HG03558 (cell line): Measurements from ENCODE around the gene SNRNP27.
"Not testable (repeated sequence)": the region's sequence is repeated elsewhere in the genome, so short reads cannot be mapped to it uniquely, and the experiment has no call there.

Experiments used
- ATAC-seq: cut with Tn5 transposase; IDR thresholded peaks from one replicate; pipeline ENCODE4 v1.9.1; 2021; ENCODE audit warnings: moderate number of reproducible peaks; ENCODE audit not compliant: unreplicated experiment; ENCODE audit errors: extremely low read depth

The SNRNP27 gene

DNA sequence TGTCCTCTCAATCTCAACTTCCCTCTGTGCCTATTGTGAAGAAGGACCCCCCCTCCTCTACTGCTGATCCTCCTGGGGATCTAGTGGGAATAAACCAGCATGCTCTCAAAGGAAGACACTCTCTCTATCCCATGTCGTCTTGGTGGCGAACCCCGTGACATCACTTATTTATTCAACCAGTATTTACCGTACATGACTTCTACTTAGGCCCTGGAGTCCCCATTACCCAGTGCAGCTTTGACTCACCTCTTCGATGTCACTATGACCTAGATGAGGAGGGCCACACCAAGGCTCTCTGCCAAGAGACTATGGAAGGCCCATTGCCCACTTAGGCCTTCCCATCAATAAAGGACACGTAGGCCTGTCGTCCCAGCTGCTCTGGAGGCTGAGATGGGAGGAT is 51.0 kb downstream of the SNRNP27 start:
- ATAC-seq = no peak

DNA sequence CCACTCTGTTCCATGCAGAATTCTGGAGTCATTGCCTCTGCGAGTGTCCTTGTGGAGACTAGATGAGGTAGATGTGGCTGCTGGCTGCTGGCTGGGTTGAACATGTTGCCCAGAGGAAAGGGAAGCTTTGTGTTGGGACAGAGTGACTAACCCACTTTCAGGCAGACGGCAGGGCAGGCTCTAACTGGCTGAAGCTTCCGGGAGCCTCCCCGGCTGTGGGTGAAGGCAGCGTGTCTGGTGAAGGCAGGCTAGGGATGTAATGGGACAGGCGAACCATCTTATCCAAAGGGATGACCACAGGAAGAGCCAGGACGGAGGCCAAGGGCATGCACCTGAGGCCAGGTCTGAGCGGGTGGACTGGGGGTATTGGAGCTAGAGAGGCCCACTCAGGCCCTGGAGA is 51.7 kb downstream of the SNRNP27 start:
- no peak for ATAC-seq

DNA sequence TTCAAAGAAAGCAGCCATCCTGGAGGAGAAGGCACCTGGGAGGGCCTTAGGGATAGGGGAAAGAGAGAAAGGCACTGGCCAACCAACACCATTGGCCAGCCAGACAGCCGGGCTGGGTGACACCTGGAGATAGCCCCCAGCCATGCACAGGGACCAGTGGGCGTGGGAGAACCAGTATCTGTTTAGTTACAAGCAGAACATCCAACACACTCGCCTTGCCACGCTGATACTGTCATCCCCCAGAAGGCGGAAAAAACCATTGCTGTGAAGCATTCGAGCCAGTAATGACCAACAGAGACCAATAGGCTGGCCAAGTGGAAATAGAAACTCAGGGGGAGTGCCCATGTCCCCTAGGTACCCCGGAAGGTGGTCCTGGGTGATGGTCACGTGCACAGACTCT is 52.2 kb downstream of the SNRNP27 start:
- no peak for ATAC-seq

DNA sequence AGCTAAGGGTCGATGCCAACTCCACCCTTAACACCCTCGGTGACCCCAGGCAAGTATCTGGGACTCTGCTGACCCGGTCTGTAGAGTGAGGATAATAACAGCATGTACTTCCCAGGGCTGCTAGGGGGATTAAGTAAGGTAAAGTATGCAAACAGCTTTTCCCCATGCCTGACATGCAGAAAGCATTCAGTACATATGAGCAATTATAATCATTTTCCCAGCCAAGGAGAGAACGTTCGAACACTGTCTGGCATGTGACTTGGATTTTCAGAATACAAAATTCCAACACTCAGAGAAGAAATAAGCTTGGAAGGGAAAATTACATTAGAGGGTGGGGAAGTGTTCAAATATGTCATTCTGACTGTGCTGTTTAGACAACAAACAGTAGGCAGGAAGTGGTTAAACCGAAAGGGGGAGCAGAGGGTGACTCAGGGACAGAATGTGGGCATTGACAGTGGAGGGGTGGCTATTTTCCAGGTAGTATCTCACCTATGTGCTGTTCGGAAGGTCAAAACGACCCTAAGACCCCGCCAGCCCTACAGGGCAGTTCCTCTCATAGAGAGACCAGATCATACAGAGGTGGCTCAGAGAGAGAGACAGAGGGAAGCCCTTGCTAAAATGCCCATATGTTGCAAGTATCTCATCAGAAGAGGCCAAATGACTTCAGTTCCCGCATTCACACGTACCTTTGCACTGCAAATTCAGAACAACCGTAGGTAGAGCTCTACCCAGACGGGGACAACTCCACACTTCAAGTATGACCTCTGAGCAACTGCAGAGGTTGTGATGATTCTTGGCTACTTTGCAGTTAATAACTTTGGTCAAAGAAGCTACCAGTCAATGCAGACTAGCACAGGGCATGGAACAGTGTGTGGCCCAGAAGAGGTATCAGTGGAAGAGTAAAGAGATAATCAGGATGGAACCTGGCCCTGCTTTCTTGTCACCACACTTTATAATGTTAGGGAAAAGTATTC is 52.9 kb downstream of the SNRNP27 start:
- ATAC-seq = no peak

DNA sequence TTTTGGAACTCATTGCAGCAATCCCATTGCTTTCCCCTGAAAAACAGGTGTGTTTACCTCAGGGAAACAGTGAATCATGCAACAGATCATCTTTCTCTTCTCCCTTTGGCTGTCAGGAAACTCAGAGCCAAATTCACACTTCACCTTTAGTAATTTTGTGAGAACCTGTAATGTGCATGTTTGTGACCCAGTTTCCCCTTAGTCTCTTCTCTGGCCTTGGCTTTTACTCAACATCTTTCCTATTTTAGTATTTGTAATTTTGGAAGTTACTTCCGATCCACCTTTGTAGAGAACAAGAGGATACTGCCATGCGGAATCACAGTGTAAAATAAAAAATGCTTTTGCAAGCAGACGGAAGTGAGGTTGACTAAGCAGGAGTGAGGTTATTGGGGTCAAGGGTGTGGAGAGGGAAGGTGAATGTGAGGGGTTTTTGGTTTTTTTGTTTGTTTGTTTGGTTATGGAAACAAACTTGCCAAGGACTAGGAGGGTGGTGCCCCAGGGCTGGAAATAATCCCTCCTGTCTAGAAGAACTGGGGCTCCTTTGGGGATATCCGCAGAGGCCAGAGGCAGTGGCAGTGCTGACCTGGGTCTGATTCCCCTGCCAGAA is 53.7 kb downstream of the SNRNP27 start:
- no peak for ATAC-seq

DNA sequence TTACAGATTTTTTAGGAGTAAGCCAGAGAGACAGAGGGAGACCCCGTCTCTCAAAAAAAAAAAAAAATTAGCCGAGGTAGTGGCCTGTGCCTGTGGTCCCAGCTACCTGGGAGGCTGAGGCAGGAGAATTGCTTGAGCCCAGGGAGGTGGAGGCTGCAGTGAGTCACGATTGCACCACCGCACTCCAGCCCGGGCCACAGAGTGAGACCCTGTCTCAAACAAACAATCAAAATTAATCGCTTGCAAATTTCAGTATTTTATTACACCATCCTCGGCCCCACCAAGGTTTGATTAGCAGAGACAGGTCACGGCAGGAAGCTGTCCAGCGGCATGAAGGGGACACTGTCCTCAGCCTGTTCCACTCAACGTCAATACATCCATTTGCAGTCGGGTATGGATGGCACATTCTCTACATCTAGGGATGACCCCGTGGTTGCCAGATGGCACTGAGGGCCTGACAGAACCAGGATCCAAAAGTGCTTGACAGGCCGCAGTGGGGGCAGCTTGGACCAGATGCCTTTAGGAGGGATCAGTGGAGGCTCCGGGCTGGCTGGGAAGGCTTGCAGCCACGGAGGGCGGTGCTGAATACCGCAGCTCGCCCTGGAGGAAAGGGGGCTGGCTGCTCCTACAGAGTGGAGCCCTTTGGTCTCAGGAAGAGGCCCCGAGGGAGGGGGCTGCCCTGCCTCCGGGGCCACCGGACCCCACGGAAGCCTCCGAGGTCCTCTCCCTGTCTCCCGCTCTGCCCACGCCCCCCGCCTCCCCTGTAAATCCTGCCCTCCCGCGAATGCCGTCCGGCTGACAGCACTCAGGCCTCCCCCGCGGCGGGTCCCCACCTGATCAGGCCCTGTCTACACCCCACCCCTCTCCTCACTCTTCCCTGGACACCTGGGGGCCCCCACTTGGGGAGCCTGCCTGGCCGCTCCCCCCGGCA is 54.5 kb downstream of the SNRNP27 start:
- ATAC-seq = no peak

DNA sequence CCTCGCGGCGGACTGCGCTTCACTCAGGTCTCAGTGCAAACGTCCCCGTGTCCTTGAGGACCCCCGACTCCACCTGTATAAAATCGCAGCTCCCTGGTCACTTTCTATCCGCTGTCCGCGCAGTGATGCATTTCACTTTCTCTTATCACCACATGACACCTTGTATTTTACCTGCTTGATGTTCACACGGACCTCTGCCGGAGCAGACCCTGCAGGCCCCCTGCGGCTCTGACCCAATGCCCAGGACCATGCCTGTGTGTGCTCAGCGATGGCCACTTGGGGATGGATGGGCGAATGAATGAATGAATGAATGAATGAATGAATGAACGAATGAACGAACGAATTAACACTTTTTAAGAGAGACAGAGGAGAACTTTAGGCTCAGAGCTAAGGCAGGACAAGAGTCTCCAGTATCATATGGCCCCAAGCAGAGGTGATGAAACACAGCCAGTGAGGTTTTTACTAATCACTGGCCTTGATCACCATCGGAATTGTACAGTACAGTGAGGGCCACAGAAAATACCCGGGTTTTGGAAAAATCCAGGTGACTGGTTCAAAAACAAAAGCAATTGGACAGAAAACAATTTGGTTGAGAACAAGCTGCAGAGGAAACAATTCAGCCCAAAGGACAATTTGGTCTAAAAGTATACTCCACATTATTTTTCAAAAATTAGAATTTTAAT is 55.3 kb downstream of the SNRNP27 start:
- no peak for ATAC-seq

DNA sequence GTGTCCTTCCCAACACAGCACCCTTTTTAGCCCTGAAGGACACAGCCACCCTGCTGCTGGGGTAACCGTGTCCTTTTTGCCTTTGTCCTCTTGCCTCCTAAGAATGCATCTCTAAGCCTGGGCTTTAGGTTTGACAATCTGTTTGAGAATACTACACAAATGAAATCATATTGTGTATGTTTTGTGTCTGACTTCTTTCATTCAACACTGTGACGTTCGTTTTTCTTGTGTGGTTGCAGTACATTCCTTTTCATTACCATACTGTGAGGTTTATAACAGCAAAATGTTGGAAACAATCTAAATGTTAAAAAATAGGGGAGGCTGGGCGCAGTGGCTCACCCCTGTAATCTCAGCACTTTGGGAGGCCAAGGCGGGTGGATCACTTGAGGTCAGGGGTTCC is 56.5 kb downstream of the SNRNP27 start:
- ATAC-seq = no peak

DNA sequence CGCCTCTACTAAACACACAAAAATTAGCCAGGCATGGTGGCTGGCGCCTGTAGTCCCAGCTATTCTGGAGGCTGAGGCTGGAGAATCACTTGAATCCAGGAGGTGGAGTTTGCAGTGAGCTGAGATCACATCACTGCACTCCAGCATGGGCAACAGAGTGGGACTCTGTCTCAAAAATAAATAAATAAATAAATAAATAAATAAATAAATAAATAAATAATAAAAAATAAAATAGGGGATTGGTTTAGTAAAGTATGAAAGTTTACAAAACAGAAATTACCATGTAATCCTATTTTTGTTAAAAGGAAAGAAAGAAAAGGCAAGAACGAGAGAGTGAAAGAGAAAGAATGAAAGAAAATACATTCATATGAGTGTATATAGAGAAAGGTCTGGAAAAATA is 56.9 kb downstream of the SNRNP27 start:
- not testable (repeated sequence) for ATAC-seq

DNA sequence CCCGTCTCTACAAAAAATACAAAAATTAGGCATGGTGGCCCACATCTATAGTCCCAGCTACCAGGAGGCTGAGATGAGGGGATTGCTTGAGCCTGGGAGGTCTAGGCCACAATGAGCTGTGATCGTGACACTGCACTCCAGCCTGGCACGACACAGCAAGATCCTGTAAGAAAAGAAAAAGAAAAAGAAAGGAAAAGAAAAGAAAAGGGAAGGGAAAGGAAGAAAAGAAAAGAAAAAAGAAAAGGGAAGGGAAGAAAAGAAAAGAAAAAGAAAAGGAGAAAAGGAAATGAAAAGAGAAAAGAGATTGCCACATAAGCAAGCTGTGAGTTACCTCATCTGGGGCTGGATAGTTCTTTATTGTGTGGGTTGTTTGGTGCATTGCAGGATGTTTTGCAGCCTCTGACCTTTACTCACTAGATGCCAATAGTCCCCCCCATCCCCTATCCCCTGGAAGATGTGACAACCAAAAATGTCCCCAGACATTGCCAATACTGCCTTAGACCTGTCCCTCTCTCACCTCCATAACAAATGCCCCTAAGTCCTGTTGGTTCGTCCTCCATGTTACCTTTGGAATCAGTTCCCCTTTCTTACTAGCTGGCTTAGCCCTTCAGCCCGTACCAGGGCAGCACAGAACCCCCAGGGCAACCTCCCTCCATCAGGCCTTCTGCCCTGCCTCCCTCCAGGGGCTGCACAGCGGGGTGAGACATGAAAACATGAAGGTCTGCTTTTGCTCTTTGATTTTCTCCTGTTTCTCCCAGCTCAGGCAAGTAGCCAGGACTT is 58.8 kb downstream of the SNRNP27 start:
- no peak for ATAC-seq

DNA sequence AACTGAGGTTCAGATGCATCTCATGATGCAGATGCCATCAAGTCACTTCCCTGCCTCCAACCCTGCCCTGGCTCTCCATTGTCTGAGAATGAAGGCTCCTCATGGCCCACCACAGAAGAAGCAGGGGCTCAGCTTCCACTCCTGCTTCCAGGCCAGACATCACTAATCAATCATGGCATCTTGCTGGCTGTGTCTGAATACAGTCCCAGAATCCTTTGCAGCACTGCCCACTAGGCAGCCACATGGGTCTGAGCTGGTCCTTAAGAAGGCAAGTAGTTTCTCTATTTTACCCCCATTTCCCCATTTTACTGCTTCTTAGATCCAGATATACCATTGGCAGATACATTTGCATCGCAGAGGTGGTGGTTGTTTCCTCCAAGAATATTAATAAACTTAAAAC is 60.3 kb downstream of the SNRNP27 start:
- no peak for ATAC-seq
